SK-N-SH (cell line): ENCODE data around the gene CDX1.

Experiments used
- ELF1 ChIP-seq: IDR thresholded peaks from 2 replicates; pipeline ENCODE4 v1.4.0; 2012
- EP300 ChIP-seq, 2 experiments: IDR thresholded peaks; 2 replicates each; pipeline versions ENCODE4 v1.4.0 to v1.6.1; 2012; ENCODE audit warnings: borderline replicate concordance in 1 of 2, low read depth in 1 of 2, low read length in 1 of 2
- EZH2phosphoT487 ChIP-seq: fragments of 200-600 bp; sonication (generic); IDR thresholded peaks from 2 replicates; pipeline ENCODE4 v1.6.1; 2017; ENCODE audit warnings: low read depth, mixed run types, mild to moderate bottlenecking, antibody characterized with exemption, moderate library complexity, borderline replicate concordance
- FOXM1 ChIP-seq: IDR thresholded peaks from 2 replicates; pipeline ENCODE4 v1.4.0; 2012; ENCODE audit warnings: low read depth, mild to moderate bottlenecking
- GABPA ChIP-seq: IDR thresholded peaks from 2 replicates; pipeline ENCODE4 v1.4.0; 2012; ENCODE audit warnings: low read depth, mild to moderate bottlenecking
- POLR2AphosphoS5 ChIP-seq: IDR thresholded peaks from 2 replicates; pipeline ENCODE4 v1.6.1; 2012; ENCODE audit warnings: low read depth, low read length
- RFX5 ChIP-seq: IDR thresholded peaks from 2 replicates; pipeline ENCODE4 v1.6.1; 2012; ENCODE audit warnings: mild to moderate bottlenecking, improper control_type of control experiment, low read length
- SIN3A ChIP-seq: IDR thresholded peaks from 2 replicates; pipeline ENCODE4 v1.6.1; 2012; ENCODE audit warnings: low read depth, mild to moderate bottlenecking, low read length, moderate library complexity, borderline replicate concordance
- TAF1 ChIP-seq: IDR thresholded peaks from 2 replicates; pipeline ENCODE4 v1.6.1; 2012; ENCODE audit warnings: low read depth, mild to moderate bottlenecking, low read length, moderate library complexity, borderline replicate concordance
- TCF12 ChIP-seq: IDR thresholded peaks from 2 replicates; pipeline ENCODE4 v1.4.0; 2012
- TF ChIP-seq, protein P1 (sequence below): fragments of 200-600 bp; sonication (generic); IDR thresholded peaks from 2 replicates; pipeline ENCODE4 v1.6.1; 2017; ENCODE audit warnings: antibody characterized with exemption, mild to moderate bottlenecking, moderate library complexity
- TF ChIP-seq, protein P2 (sequence below): fragments of 150-350 bp; IDR thresholded peaks from 2 replicates; pipeline ENCODE4 v1.6.1; 2017; ENCODE audit warnings: antibody characterized with exemption, low read length, low read depth, borderline replicate concordance
- TF ChIP-seq, protein P3 (sequence below): IDR thresholded peaks from 2 replicates; pipeline ENCODE4 v1.4.0; 2012; ENCODE audit warnings: low read depth, borderline replicate concordance

DNA sequence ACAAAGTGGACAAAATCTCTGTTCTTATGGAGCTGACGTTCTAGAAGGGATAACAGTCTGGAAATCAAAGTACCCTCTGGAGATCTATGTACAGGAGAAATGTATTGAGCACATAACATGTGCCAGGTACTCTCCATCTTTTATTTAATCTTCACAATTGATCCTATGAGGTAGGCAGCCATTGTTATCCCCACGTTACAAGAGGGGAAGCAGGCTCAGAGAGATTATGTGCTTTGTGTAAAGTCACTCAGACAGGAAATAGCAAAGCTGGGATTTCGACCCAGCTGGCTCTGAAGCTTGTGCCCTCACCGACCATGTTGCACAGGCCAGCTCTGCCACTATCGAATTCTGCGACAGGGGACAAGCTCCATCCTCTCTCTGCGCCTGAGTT is 32.4 kb upstream of the CDX1 start:
- TF ChIP-seq, protein P1, sequence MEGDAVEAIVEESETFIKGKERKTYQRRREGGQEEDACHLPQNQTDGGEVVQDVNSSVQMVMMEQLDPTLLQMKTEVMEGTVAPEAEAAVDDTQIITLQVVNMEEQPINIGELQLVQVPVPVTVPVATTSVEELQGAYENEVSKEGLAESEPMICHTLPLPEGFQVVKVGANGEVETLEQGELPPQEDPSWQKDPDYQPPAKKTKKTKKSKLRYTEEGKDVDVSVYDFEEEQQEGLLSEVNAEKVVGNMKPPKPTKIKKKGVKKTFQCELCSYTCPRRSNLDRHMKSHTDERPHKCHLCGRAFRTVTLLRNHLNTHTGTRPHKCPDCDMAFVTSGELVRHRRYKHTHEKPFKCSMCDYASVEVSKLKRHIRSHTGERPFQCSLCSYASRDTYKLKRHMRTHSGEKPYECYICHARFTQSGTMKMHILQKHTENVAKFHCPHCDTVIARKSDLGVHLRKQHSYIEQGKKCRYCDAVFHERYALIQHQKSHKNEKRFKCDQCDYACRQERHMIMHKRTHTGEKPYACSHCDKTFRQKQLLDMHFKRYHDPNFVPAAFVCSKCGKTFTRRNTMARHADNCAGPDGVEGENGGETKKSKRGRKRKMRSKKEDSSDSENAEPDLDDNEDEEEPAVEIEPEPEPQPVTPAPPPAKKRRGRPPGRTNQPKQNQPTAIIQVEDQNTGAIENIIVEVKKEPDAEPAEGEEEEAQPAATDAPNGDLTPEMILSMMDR, result no peak
- TF ChIP-seq EP300 (IDR thresholded peaks at IDR 0.05; ENCODE audit: borderline replicate concordance in 1 of 2, low read depth in 1 of 2, low read length in 1 of 2) (no peak), SIN3A (no peak), EZH2phosphoT487 (no peak), TCF12 (no peak), GABPA (no peak), FOXM1 (no peak), RFX5 (no peak), ELF1 (no peak), POLR2AphosphoS5 (no peak), TAF1 (no peak)
- TF ChIP-seq, protein P2, sequence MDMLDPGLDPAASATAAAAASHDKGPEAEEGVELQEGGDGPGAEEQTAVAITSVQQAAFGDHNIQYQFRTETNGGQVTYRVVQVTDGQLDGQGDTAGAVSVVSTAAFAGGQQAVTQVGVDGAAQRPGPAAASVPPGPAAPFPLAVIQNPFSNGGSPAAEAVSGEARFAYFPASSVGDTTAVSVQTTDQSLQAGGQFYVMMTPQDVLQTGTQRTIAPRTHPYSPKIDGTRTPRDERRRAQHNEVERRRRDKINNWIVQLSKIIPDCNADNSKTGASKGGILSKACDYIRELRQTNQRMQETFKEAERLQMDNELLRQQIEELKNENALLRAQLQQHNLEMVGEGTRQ, result no peak
- TF ChIP-seq, protein P3, sequence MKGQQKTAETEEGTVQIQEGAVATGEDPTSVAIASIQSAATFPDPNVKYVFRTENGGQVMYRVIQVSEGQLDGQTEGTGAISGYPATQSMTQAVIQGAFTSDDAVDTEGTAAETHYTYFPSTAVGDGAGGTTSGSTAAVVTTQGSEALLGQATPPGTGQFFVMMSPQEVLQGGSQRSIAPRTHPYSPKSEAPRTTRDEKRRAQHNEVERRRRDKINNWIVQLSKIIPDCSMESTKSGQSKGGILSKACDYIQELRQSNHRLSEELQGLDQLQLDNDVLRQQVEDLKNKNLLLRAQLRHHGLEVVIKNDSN, result no peak
